HG03196 (cell line): ENCODE measurements around the gene FSTL4.

Experiments used
- ATAC-seq: cut with Tn5 transposase; IDR thresholded peaks from one replicate; pipeline ENCODE4 v1.9.1; 2021; ENCODE audit not compliant: unreplicated experiment

FSTL4 gene

GRCh38 chr5:133147815-133148567 is 464.4 kb downstream of the FSTL4 start:
- ATAC-seq: no peak

GRCh38 chr5:133147411-133147810 is 464.9 kb downstream of the FSTL4 start:
- no peak for ATAC-seq
